Measurements from ENCODE around the gene CASP7.

CASP7 gene

GRCh38 chr10:113666682-113667252 is 12.9 kb upstream of the CASP7 start:
- DNase-seq (ENCODE audit: low read depth in 2 of 2) = no peak

- DNase-seq (ENCODE audit: low read depth in 2 of 2) = peak in 1 of 2 experiments; percentile 11
Observed at GRCh38 chr10:113680190-113681111, 739 bp downstream of the CASP7 start.

GRCh38 chr10:113681533-113682470 is 2.1 kb downstream of the CASP7 start:
- DNase-seq (ENCODE audit: low read depth in 2 of 2) = no peak

GRCh38 chr10:113683300-113683699 is 3.6 kb downstream of the CASP7 start:
- DNase-seq (ENCODE audit: low read depth in 2 of 2) = no peak

GRCh38 chr10:113686028-113686427 is 6.3 kb downstream of the CASP7 start:
- DNase-seq (ENCODE audit: low read depth in 2 of 2) = no peak

GRCh38 chr10:113687037-113687436 is 7.3 kb downstream of the CASP7 start:
- no peak for DNase-seq (ENCODE audit: low read depth in 2 of 2)

- DNase-seq (ENCODE audit: low read depth in 2 of 2) = no peak
Observed at GRCh38 chr10:113689057-113689456, 9.3 kb downstream of the CASP7 start.

GRCh38 chr10:113689574-113689973 is 9.9 kb downstream of the CASP7 start:
- DNase-seq (ENCODE audit: low read depth in 2 of 2) = no peak

- DNase-seq (ENCODE audit: low read depth in 2 of 2) = no peak
Observed at GRCh38 chr10:113690749-113691148, 11.0 kb downstream of the CASP7 start.

- DNase-seq (ENCODE audit: low read depth in 2 of 2) = no peak
Observed at GRCh38 chr10:113691381-113691780, 11.7 kb downstream of the CASP7 start.

- DNase-seq (ENCODE audit: low read depth in 2 of 2) = no peak
Observed at GRCh38 chr10:113692271-113692670, 12.6 kb downstream of the CASP7 start.

- DNase-seq (ENCODE audit: low read depth in 2 of 2) = no peak
Observed at GRCh38 chr10:113693348-113693747, 13.6 kb downstream of the CASP7 start.

- DNase-seq (ENCODE audit: low read depth in 2 of 2) = no peak
Observed at GRCh38 chr10:113695691-113696090, 16.0 kb downstream of the CASP7 start.

GRCh38 chr10:113697595-113697994 is 17.9 kb downstream of the CASP7 start:
- no peak for DNase-seq (ENCODE audit: low read depth in 2 of 2)

GRCh38 chr10:113704637-113705343 is 25.1 kb downstream of the CASP7 start:
- DNase-seq (ENCODE audit: low read depth in 2 of 2) = no peak

- no peak for DNase-seq (ENCODE audit: low read depth in 2 of 2)
Observed at GRCh38 chr10:113705344-113705652, 25.6 kb downstream of the CASP7 start.

- no peak for DNase-seq (ENCODE audit: low read depth in 2 of 2)
Observed at GRCh38 chr10:113706623-113707022, 26.9 kb downstream of the CASP7 start.

GRCh38 chr10:113708640-113709039 is 28.9 kb downstream of the CASP7 start:
- no peak for DNase-seq (ENCODE audit: low read depth in 2 of 2)

- DNase-seq (ENCODE audit: low read depth in 2 of 2) = no peak
Observed at GRCh38 chr10:113709221-113709838, 29.6 kb downstream of the CASP7 start.

- no peak for DNase-seq (ENCODE audit: low read depth in 2 of 2)
Observed at GRCh38 chr10:113711142-113711541, 31.4 kb downstream of the CASP7 start.

- DNase-seq (ENCODE audit: low read depth in 2 of 2) = no peak
Observed at GRCh38 chr10:113712024-113712423, 32.3 kb downstream of the CASP7 start.
